ENCODE data around the gene RNU11.
"Not testable (repeated sequence)": the region's sequence is repeated elsewhere in the genome, so short reads cannot be mapped to it uniquely, and the experiment has no call there.

RNU11 gene

DNA sequence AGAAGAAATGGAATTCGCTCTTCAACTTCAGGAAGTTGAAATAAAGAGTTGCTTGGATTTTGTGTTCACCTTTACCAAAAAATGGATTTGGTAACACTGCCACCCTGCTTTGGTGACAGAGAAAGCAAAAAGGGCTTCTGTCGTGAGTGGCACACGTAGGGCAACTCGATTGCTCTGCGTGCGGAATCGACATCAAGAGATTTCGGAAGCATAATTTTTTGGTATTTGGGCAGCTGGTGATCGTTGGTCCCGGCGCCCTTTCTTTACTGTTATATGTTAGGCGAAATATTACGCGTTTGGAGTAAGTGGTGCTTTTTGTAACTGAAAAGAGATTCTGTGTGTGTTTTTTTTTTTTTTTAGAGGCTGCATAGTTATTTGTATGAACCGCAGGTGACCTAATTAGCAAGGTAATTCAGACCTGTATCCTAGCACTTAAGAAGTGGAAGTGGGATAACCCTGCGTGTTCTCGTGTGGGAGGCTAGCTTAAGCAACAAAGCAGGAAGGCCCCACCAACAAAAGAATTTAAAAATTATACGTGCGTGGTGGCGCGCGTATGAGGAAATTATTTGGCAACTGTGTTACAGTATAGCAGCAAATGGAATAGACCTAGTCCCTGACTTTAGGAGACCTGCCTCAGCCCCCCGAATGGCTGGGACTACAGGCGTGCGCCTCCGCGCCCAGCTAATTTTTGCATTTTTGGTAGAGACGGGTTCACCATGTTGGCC is at the start of gene RNU11:
RNU11 (plus strand) TSS at position 127 of the 725 bp plus-strand sequence.
- peak; percentile 93 for DNase-seq (ENCODE audit: low read depth)

GRCh38 chr1:28601696-28602095 is 46.7 kb upstream of the RNU11 start:
- peak; percentile 85 for DNase-seq (ENCODE audit: low read depth)

GRCh38 chr1:28602536-28603439 is 45.6 kb upstream of the RNU11 start:
- peak; percentile 81 for DNase-seq (ENCODE audit: low read depth)

DNA sequence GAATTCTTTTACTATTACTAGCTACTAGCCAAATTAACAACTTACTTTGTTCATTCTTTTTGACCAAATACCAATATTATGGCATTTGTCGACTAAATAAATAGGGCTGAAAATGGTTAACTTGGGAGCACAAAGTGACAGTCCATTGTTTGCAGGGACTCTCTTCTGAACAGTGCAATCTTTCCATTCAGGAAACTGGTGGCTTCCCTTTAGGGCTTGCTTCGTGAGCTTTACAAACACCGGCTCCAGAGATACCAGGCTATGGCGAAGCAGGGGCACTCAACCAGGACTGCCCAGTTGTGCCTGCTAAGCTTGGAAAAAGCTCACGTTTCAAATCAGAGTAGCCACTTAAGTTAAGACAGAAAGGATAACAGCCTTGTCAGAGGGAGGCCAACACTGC is 44.0 kb upstream of the RNU11 start:
- no peak for DNase-seq (ENCODE audit: low read depth)

DNA sequence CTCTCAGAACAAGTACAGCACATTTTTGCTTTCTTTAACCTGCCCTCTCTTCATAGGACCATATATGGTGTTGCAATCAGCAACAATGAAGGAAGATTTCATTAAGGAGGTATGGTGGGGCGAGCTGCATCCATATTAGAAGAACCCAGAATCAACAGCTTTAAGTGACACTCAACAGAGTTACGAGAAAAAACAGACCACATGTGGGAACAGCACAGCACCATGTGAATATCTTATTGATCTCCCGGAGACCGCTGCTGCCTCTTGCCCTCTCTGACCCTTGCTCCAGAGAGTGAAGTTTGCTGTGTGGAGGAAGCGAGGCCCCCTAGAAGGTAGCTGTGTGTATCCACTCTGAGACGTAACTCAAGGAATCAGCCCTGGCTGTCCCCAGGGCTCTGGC is 43.4 kb upstream of the RNU11 start:
- no peak for DNase-seq (ENCODE audit: low read depth)

GRCh38 chr1:28606771-28607170 is 41.6 kb upstream of the RNU11 start:
- DNase-seq (ENCODE audit: low read depth), result no peak

DNA sequence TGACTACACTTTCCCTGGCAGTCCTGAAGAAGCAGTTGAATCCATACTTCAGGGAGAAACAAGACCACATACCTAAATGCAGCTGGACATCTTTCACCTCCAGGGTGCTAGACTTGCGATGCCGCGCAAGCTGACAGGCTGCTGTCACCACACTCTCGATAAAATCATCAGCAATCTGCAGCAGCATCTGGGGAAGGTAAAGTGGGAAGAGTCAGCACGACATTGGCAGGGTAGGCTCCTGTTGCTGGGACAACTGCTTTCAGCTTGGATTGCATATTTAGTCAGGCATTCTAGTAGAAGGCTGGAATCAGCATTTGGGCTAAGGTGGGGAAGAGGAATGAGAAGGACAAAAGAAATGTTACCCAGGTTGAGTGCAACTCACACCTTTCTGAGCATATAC is 35.2 kb upstream of the RNU11 start:
- no peak for DNase-seq (ENCODE audit: low read depth)

DNA sequence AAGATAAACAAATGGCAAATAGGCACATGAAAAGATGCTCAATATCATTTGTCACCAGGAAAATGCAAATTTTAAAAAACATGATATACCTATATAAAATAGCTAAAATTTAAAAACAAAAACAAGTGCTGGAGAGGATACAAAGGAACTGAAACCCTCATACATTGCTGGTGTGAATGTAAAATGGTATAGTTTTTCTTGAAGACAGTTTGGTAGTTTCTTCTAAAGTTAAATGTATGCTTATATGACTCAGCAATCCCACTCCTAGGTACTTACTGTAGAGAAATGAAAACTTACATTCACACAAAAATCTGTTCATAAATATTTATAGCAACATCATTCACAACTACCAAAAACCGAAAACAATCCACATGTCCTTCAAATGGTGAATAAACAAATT is 16.7 kb upstream of the RNU11 start:
- no peak for DNase-seq (ENCODE audit: low read depth)

DNA sequence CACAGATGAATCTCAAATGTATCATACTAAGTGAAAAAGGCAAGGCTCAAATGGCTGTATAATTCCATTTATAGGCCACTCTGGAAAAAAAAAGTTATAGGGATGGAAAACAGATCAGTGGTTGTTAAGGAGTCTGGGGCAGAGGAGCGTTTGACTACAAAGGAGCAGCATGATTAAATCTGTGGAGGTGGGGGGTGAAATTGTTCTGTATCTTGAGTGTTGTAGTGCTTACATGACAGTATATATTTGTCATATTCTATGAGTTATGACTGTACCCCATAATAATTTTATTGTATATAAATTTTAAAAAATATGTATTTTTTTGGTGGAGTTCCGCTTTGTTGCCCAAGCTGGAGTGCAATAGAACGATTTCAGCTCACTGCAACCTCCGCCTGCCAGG is 15.8 kb upstream of the RNU11 start:
- no peak for DNase-seq (ENCODE audit: low read depth)

GRCh38 chr1:28640766-28641165 is 7.6 kb upstream of the RNU11 start:
- no peak for DNase-seq (ENCODE audit: low read depth)

GRCh38 chr1:28642056-28642846 is 6.1 kb upstream of the RNU11 start:
- peak; percentile 10 for DNase-seq (ENCODE audit: low read depth)

DNA sequence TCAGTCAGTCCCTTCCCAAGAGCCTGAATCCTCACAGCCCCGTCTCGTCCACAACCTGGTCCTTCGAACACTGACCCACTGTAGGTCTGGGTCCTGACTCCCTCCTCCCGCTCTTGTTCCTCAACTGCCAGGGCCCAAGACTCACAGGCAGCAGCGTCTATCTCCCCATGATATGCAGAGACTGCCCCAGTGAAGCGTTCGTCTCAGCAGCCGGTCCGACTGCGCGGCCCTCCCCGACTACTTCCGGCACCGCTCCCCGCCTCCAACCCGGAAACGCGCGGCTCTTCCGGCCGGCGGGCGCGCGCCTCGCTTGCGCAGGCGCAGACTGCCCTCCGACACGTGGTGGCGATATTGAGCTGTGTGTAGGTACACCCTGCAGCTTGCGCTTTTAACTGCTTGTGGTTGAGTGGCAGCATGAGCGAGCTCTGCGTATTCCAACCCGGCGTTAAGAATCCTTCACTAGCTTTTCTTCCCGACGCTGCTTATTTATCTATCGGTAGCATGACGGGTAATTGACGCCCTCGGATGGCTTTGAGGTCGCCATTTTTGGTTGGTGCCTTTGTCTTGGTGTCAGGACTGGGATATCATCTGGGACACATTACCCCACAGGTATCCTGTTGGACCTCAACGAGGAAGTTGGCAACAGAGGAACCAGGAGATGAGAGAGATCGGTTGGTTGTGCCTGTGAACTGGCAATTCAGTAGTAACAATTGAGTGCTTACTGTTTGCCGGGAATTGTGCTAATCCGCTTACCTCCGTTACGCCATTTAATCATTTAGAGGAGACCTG is 5.4 kb upstream of the RNU11 start, which contains the start of gene TAF12:
TAF12 (minus strand) TSS at position 221 of the 789 bp plus-strand sequence. CDS start 20,986 bp downstream, outside the sequence.
- DNase-seq (ENCODE audit: low read depth), result peak; percentile 87

- DNase-seq (ENCODE audit: low read depth), result no peak
Measured at GRCh38 chr1:28644494-28644893, 3.9 kb upstream of the RNU11 start.

GRCh38 chr1:28645406-28645805 is 3.0 kb upstream of the RNU11 start:
- not testable (repeated sequence) for DNase-seq (ENCODE audit: low read depth)

DNA sequence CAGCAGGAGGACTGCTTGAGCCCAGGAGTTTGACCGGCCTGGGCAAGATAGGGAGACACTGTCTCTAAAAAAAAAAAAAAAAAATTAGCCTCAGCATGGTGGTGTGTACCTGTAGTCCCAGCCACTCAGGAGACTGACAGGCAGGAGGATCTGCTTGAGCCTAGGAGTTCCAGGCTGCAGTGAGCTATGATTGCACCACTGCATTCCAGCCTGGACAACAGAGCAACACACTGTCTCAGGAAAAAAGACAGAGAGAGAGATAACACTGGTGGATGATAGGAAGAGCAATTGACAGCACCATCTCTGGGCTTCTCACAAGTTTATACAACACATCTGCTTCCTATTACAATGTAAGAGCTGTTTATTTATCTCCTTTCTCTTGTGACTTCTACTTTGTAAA is 2.4 kb upstream of the RNU11 start:
- no peak for DNase-seq (ENCODE audit: low read depth)

DNA sequence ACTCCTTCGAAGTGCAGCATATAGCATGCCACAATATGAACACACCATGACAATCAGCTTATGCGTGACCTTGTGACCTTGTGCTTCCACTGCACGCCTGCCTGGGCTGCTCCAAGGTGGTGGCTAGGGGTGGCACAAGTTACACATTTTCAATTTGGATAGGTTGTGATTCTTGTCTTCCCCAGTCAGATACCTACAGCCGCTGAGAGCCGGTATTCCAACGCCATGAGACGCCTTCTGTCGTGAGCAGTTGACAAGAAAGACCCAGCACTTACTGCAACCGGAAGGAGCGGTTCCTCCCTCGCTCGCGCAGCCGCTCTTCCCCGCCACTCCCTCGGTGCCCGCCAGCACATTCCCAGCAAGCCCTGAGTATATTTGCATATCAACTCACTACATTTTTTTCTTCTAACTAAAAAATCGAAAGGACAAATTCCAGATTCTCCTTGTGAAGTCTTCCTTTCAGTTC is 359 bp upstream of the RNU11 start:
- DNase-seq (ENCODE audit: low read depth), result peak; percentile 73

- DNase-seq (ENCODE audit: low read depth), result not testable (repeated sequence)
Measured at GRCh38 chr1:28653063-28653462, 4.7 kb downstream of the RNU11 start.

GRCh38 chr1:28653870-28654269 is 5.5 kb downstream of the RNU11 start:
- DNase-seq (ENCODE audit: low read depth), result not testable (repeated sequence)

DNA sequence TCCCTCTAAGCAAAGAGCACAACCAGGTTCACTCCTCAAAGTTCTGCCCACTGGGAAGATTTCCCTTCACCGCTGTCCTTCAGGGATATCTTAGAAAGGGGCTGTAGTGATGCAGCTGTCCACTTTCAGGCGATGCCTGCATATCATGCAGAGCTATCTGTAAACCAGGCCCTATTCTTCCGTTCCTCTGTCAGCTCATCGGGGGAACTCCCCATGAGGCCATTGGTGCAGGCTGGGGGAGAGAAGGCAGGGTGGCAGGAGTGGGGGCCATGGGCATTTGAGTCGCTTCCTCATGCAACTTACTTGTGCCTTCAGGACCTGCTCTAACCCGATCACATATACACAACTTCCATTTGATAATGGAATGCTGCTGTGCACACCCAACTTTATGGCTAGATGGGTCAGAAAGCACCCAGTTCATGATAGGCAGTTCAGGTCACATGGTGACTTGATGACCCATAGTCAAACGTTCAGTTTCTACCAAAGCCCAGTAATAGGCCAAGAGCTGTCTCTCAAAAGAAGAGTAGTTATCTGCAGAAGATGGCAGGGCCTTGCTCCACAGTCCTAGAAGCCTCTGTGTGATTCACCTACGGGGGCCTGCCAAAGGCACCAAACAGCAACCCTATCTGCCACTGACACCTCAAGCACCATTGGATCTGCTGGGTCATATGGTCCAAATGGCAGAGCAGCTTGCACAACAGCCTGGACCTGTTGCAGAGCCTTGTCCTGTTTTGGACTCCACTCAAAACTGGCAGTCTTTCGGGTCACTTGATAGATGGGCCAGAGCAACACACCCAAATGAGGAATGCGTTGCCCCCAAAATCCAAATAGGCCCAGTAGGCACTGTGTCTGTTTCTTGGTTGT is 7.3 kb downstream of the RNU11 start:
- DNase-seq (ENCODE audit: low read depth), result not testable (repeated sequence)

GRCh38 chr1:28656335-28656734 is 7.9 kb downstream of the RNU11 start:
- DNase-seq (ENCODE audit: low read depth), result no peak
